Panc1 (cell line): ENCODE results near the gene MRNIP. TPM values are rescaled to one million over a fixed set of nuclear protein-coding genes. Genes with fewer than 3 reads are reported as not detected.

Experiments used
- ATAC-seq: fragments of 200-7000 bp; cut with Tn5 transposase; 2 replicates; pipeline ENCODE4 v1.9.1; 2020; ENCODE audit warnings: mild to moderate bottlenecking, moderate library complexity
- BruUV-seq: library from RNA; stranded (reverse); fragments of 400-500 nt; replicated peaks from 2 replicates; lab custom pipeline; 2021; lab: Mats Ljungman, UMichigan
- CTCF ChIA-PET: fragments of 300-600 bp; sonication (Branson Sonifier 250); formaldehyde crosslinking; loops from one replicate; lab custom pipeline; 2022; ENCODE audit warnings: antibody characterized with exemption; lab: Charles Lee
- POLR2A ChIA-PET: fragments of 300-600 bp; sonication (Branson Sonifier 250); formaldehyde crosslinking; loops from one replicate; lab custom pipeline; 2022; ENCODE audit warnings: antibody characterized with exemption; lab: Charles Lee
- DNase-seq: peaks from one replicate; pipeline ENCODE4 v3.0.0-alpha.2; 2010; ENCODE audit warnings: low read depth, low spot score
- H3K27ac ChIP-seq: 2 replicates; pipeline ENCODE4 v1.5.1; 2011; ENCODE audit warnings: mild to moderate bottlenecking, low read length, inconsistent platforms
- H3K27me3 ChIP-seq: fragments of 200-500 bp; sonication (Bioruptor generic); 2 replicates; pipeline ENCODE4 v1.6.0; 2014; ENCODE audit warnings: low read length, inconsistent platforms; ENCODE audit not compliant: control insufficient read depth, insufficient read depth
- H3K36me3 ChIP-seq: fragments of 200-500 bp; sonication (Bioruptor generic); 2 replicates; pipeline ENCODE4 v1.5.1; 2014; ENCODE audit warnings: inconsistent platforms, mild to moderate bottlenecking, low read length, moderate library complexity; ENCODE audit not compliant: control insufficient read depth, insufficient read depth
- H3K4me1 ChIP-seq: 2 replicates; pipeline ENCODE4 v1.5.1; 2011; ENCODE audit warnings: inconsistent platforms, mild to moderate bottlenecking, low read length, moderate library complexity; ENCODE audit not compliant: control insufficient read depth, insufficient read depth
- H3K4me3 ChIP-seq, 2 experiments: 2 replicates each; pipeline ENCODE4 v1.5.1; 2011 to 2012; ENCODE audit warnings: low read depth in 2 of 2, low read length in 2 of 2, mild to moderate bottlenecking in 2 of 2, inconsistent platforms in 1 of 2, moderate library complexity in 1 of 2
- H3K9me3 ChIP-seq: fragments of 200-500 bp; sonication (Bioruptor generic); 2 replicates; pipeline ENCODE4 v1.5.1; 2014; ENCODE audit warnings: low read depth, mild to moderate bottlenecking, inconsistent platforms, low read length, moderate library complexity; ENCODE audit not compliant: control insufficient read depth, insufficient read depth
- CTCF ChIP-seq: fragments of 450-650 bp; IDR thresholded peaks from 2 replicates; pipeline ENCODE4 v1.5.1; 2017; ENCODE audit warnings: mild to moderate bottlenecking
- POLR2AphosphoS5 ChIP-seq: IDR thresholded peaks from 2 replicates; pipeline ENCODE4 v1.6.1; 2012; ENCODE audit warnings: mild to moderate bottlenecking, low read depth, low read length, moderate library complexity
- REST ChIP-seq, 2 experiments: IDR thresholded peaks; 2 replicates each; pipeline ENCODE4 v1.6.1; 2011 to 2012; ENCODE audit warnings: low read depth in 2 of 2, control low read depth in 1 of 2, low read length in 1 of 2, mild to moderate bottlenecking in 1 of 2, moderate library complexity in 1 of 2; ENCODE audit not compliant: insufficient read depth in 1 of 2
- SIN3A ChIP-seq: IDR thresholded peaks from 2 replicates; pipeline ENCODE4 v1.6.1; 2012; ENCODE audit warnings: low read depth, mild to moderate bottlenecking, low read length, moderate library complexity, borderline replicate concordance; ENCODE audit not compliant: insufficient read depth
- TCF7L2 ChIP-seq: IDR thresholded peaks from 2 replicates; pipeline ENCODE4 v1.6.1; 2011; ENCODE audit warnings: mild to moderate bottlenecking, low read depth, low read length, inconsistent platforms
- in situ Hi-C: cut with HindIII; loops from 2 replicates; pipeline ENCODE4 v1.10.0; 2016; ENCODE audit warnings: low sequenced_read_pairs, low pct_unique_long_range_greater_than_20kb
- intact Hi-C: fragments of 100-400 bp; cut with micrococcal nuclease; formaldehyde crosslinking; loops from one replicate; pipeline ENCODE4 v1.10.0; 2022; ENCODE audit not compliant: unreplicated experiment
- total RNA-seq: library from RNA; stranded (reverse); gene quantifications from one replicate; pipeline ENCODE4 v1.2.1, GENCODE V29; 2021; ENCODE audit not compliant: unreplicated experiment

MRNIP gene
- total RNA-seq, 1 experiment from 2014 or later = 33.0 TPM

- CTCF ChIA-PET = no interaction called here
- H3K27ac ChIP-seq = no peak within 1 kb of the TSS
These were observed 65.0 kb downstream of the MRNIP start, which contains the start of gene LTC4S for GRCh38 chr5:179793468-179794139. Gene LTC4S (plus strand): TSS chr5:179793986. CDS start chr5:179794081, 95 bp downstream.

More at GRCh38 chr5:179793468-179794139, 65.0 kb downstream of the MRNIP start, which contains the start of gene LTC4S:
- BruUV-seq = no TSS peak
- DNase-seq (no peak), ATAC-seq (no peak)
- Histone ChIP-seq H3K4me3 (no peak within 1 kb of the TSS; a peak in 1 of 4 replicates), H3K27me3 (no peaks in the 10 kb centered on the region), H3K36me3 (no peaks in the 10 kb centered on the region; the same call in 1 of the 2 replicates), H3K4me1 (peaks cover 9% of the 10 kb centered on the region), H3K9me3 (no peaks in the 10 kb centered on the region)
- in situ Hi-C loops (no loop called here), intact Hi-C loops (no loop called here)
- POLR2A ChIA-PET = interaction anchor here (1.1 kb wide), 1 partner anchor 14 kb away, joined by 3 read pairs; no protein-coding TSS in a partner anchor
- no peak for TF ChIP-seq SIN3A
- no peak for TF ChIP-seq REST (IDR thresholded peaks at IDR 0.05; ENCODE audit: insufficient read depth in 1 of 2, low read depth in 2 of 2, low read length in 1 of 2)
- TF ChIP-seq TCF7L2 = no peak
- no peak for TF ChIP-seq POLR2AphosphoS5
- no peak for TF ChIP-seq CTCF
